ENCODE results near the gene PRX. TPM values are rescaled to one million over a fixed set of nuclear protein-coding genes. Genes with fewer than 3 reads are reported as not detected.
A peak's percentile ranks its signal among the peaks of the same experiment; 100 is the strongest.

Gene PRX
- total and polyA plus RNA-seq, 9 of the 15 experiments (the other 6 are each of a cell fraction or from before 2014, with no cell fraction given): 0.65 to 3.5 (median 1.7) TPM; not detected in 2

GRCh38 chr19:40366697-40367561, 46.2 kb downstream of the PRX start (continued):
- TF ChIP-seq CREB3L1 (IDR thresholded peaks at IDR 0.05; ENCODE audit: borderline replicate concordance, low read depth) (no peak), PHTF2 (CRISPR knock-in tag; IDR thresholded peaks at IDR 0.05) (no peak), STAT5A (IDR thresholded peaks at IDR 0.05; ENCODE audit: borderline replicate concordance, low read length) (no peak), ZBTB34 (CRISPR knock-in tag; IDR thresholded peaks at IDR 0.05) (no peak), MEIS2 (IDR thresholded peaks at IDR 0.05; ENCODE audit: partially characterized antibody) (no peak), ZNF785 (CRISPR knock-in tag; IDR thresholded peaks at IDR 0.05) (no peak), POLR2AphosphoS5 (IDR thresholded peaks at IDR 0.05; ENCODE audit: control insufficient read depth, insufficient read depth, low read depth, low read length) (no peak), RBM39 (optimal IDR thresholded peaks at IDR 0.05; ENCODE audit: low read depth, low read length) (no peak), KHSRP (IDR thresholded peaks at IDR 0.05) (no peak), SIX5 (IDR thresholded peaks at IDR 0.05; ENCODE audit: borderline replicate concordance in 1 of 2, insufficient read depth in 1 of 2, low read depth in 1 of 2, low read length in 2 of 2) (no peak), ARHGAP35 (IDR thresholded peaks at IDR 0.05; ENCODE audit: partially characterized antibody) (no peak), VEZF1 (CRISPR knock-in tag; IDR thresholded peaks at IDR 0.05) (peak; percentile 60), RBM15 (IDR thresholded peaks at IDR 0.05; ENCODE audit: insufficient read depth, low read length) (no peak), PHB2 (IDR thresholded peaks at IDR 0.05; ENCODE audit: low read depth) (no peak), CGGBP1 (CRISPR knock-in tag; IDR thresholded peaks at IDR 0.05) (no peak), RCOR1 (IDR thresholded peaks at IDR 0.05; ENCODE audit: borderline replicate concordance in 1 of 2, low read depth in 2 of 2, low read length in 2 of 2) (peak in 1 of 2 experiments; percentile 49; a peak in 1 of 4 replicates), NFIX (CRISPR knock-in tag; IDR thresholded peaks at IDR 0.05; ENCODE audit: low read depth) (no peak), MITF (IDR thresholded peaks at IDR 0.05) (no peak), POU5F1 (IDR thresholded peaks at IDR 0.05; ENCODE audit: borderline replicate concordance, low read depth, low read length, partially characterized antibody) (no peak), CBX1 (IDR thresholded peaks at IDR 0.05; ENCODE audit: low read depth) (no peak), ZNF165 (CRISPR knock-in tag; IDR thresholded peaks at IDR 0.05; ENCODE audit: borderline replicate concordance) (no peak), ZNF77 (CRISPR knock-in tag; IDR thresholded peaks at IDR 0.05) (no peak), HNRNPUL1 (IDR thresholded peaks at IDR 0.05; ENCODE audit: low read length) (no peak)
